ENCODE results near the gene BABAM2.
"Not testable (repeated sequence)": the region's sequence is repeated elsewhere in the genome, so short reads cannot be mapped to it uniquely, and the experiment has no call there.

Gene BABAM2

GRCh38 chr2:28224648-28225472 is 334.3 kb downstream of the BABAM2 start:
- DNase-seq: no peak

DNA sequence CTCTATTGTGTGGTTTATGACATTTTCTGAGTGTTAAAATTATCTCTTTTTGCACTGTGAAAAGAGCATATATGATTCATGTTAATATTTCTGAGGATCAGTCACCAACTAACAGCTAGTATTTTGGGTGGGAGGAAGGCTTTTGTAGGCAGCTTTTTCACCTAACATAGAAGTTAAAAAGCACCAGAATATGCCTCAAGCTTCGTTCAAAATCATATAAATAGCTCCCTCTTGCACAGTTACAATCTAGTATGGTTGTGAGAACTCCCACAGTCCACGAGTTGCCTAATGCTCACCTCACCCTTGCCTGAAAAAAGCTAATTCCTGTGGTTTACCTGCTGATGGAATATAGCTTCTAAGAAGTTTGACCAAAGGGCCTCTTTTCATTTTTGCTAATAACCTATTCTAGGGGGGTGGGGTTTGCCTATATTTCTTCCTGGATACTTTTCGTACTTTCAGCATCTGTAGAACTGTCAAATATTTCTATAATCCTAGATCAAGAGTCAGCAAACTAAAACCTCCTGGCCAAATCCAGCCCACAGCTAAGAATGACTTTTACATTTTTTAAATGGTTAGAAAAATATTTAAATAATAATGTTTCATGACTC is 335.0 kb downstream of the BABAM2 start:
- no peak for DNase-seq

GRCh38 chr2:28226558-28226957 is 336.0 kb downstream of the BABAM2 start:
- DNase-seq: no peak

DNA sequence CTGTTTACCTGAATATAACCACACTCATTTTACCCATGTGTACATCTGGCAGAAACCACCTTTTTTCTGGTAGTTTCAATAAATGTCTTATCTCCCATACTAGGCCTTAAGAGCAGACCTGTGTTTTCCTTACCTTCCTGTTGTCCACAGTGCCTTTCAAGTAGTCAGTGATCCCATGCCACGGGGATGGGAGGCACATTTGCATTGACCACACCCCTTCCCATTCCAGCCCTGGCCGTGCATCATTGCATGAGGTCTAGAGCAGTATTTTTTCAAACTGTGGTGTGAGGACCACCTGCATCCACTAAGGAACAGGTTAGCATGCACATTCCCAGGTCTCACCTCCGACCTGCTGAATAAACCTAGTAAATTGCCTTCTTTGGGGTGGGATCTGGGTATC is 337.0 kb downstream of the BABAM2 start:
- DNase-seq: no peak

DNA sequence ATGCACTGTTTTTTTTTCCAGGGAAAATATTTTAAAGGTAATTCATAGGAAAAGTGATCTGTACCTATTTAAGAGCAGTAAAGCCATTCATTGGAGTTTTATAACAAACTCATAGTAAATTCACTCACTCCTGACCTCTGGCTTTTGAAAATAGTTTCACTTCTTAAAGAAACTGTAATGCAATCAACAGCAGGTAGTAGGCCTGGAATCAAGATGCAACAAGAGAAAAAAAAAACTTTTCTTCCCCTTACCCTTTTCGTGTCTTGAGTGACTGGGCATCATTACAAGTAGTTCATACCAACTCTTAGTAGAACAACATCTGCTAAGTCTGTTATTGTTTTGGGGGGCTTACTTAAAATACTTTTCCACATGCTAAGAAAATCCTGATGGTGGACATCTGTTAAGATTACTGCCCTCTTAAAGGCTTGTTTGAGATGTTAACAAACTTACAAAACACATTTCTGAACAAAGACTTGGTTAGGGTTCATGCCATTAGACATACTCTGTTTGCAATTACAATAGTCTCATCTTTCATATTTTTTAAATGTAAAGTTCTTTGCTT is 338.0 kb downstream of the BABAM2 start:
- no peak for DNase-seq

GRCh38 chr2:28231110-28231631 is 340.6 kb downstream of the BABAM2 start:
- DNase-seq: no peak

DNA sequence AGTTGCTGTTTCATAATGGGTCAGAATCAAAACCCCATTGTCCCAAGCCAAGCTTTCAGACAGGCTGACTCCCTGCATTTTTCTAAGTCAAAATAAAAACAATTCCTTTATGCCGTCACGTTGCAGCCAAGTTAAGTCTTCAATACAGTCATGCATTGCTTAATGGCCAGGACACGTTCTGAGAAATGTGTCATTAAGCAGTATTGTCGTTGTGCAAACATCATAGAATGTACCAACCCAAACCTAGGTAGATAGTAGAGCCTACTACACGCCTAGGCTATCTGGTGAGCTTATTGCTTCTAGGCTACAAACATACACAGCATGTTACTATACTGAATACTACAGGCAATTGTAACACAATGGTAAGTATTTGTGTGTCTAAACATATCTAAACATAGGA is 341.8 kb downstream of the BABAM2 start:
- DNase-seq: no peak

- DNase-seq: no peak
Measured at GRCh38 chr2:28233164-28233676, 342.7 kb downstream of the BABAM2 start.

- no peak for DNase-seq
Measured at GRCh38 chr2:28234807-28235206, 344.3 kb downstream of the BABAM2 start.

DNA sequence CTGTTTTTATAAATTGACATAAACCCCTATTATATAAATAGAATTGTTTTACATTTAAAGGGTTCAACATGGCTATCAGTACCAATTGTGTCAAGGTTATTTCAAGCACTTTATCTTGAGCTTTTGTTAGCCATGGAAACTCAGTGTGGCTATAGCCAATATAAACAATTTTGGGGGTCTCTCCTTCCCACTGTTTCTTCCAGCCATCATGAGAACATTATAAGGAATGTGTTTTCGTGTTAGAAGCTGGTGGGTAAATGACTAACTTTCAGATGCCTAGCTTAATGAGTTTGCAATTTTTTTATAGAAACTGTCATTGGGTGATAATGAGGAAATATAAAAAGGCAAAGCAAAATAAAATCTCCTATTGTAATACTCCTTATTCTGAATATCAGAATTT is 348.7 kb downstream of the BABAM2 start:
- DNase-seq: no peak

DNA sequence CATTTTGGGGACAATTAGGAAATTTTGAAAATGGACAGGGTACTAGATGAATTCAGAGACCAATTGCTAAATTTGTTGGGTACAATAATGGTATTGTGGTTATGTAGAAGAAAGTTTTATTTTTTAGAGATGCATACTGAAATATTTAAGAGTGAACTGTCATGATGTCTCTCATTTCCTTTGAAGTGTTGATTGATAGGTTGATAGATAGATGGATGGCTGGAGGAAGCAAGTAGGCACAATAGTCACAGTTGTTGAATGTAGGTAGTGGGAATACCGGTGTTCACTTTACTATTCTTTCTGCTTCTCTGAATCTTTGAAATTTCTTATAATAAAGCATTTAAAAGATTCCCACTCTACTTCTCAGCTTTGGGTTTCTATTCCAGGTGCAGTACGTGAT is 350.4 kb downstream of the BABAM2 start:
- no peak for DNase-seq

DNA sequence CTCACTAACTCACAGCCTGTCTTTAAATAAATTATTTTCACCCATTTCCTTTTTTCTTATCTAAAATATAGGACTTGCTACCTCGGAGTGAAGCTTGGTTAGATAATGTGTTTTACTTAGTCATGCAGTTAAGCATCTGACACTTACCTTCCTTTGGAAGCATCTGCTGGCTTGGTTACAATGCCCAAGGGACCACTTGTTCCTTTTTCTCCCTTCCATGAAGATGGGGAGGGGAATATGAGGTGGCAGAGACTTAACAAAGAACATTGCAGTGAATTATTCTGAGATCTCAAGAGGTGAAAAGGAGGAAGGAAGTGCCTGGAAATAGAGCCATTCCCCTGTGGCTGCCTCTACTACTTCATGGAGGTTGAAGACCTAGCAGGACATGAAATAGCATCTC is 356.8 kb downstream of the BABAM2 start:
- DNase-seq: no peak

DNA sequence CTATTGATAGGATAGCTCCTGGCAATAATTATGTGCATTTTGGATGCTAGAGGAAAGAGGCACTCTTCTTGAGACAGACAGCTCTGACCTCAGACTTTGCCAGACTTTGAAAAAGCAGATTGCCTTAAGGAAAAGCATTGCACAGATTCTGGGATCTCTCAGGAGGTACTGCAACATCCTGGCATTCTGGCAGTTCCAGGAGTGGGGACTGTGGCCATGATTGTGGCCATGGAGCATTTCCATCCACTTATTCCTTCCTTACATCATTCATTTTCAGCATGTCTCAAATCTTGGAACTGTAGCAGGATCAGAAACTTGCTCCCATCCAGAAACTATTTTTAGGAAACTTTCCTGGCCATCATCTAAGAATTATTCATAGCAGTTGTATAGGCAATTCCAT is 357.2 kb downstream of the BABAM2 start:
- DNase-seq: no peak

DNA sequence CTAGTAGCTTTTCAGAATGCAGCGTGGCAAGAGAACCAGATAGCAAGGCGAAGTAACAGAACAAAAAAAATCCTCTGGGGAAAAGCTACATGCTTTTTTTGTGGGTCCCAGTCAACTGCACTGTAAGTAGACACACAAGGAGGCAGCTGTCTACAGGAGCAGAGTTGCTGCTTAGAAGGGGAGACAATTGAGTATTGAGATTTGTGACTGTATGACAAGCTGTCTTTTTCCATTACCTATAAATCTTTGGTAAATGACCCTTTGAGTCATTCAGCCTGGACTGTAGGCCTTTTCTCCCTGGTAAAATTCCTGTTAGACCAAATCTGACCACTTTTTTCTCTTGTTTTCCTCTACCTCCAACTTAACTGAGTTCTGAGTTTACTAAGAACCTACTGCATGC is 358.0 kb downstream of the BABAM2 start:
- DNase-seq: no peak

DNA sequence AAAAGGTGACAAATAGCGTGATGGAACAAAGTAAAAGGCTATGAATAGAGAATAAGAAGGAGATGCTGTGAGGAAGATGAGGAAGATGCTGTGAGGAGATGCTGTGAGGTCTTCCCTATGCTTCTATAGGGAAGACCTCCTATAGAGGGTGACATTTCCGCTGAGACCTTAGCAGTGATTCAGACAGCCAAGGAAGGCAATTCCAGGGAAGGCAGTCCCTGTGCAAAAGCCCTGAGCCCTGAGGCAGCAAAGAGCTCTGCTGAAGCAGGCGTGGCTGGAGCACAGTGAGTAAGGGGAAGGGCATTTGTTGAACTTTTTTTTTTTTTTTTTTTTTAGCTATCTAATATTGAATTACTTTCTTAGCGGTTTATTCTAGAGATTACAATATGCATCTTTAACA is 359.5 kb downstream of the BABAM2 start:
- DNase-seq: no peak

DNA sequence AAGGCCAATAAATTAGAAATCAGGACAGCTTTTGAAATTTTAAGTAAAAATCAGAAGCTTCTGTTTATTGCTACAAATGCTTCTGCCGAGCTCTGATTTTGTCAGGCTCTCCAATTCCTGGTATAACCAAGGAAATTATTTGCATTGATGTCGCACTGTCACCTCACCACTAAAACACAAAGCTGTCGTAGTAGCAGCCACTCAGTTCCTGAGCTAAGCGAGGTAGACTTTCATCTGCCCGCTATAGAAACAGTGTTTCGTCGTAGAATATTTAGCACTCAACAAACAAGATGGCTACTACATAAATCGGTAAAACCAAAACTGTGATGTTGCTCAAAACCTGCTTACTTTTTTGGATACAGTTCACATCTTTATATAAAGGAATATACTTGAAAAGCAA is 360.8 kb downstream of the BABAM2 start:
- DNase-seq: peak in 1 of 2 experiments; percentile 15

DNA sequence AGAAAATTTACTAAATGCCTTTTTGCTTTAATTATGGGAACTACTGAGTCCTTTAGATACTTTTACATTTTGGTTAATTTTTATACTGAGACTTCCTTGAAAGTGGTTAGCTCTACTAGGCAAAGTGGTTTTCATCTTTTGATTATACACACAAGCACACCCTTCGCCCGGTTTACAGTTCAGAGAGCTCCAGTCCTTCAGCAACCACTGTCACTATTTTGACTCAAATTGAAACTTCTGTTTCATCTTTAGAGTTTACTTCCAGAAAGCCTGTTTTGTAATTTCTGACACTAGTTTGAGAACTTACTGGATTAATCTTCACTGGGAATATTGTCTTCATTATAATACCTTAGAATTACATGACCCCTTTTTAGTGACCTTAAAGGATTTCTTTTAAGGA is 361.8 kb downstream of the BABAM2 start:
- peak; percentile 36 to 42 for DNase-seq

GRCh38 chr2:28253543-28253942 is 363.0 kb downstream of the BABAM2 start:
- no peak for DNase-seq

GRCh38 chr2:28255231-28255630 is 364.7 kb downstream of the BABAM2 start:
- not testable (repeated sequence) for DNase-seq

GRCh38 chr2:28257182-28257581 is 366.7 kb downstream of the BABAM2 start:
- no peak for DNase-seq

DNA sequence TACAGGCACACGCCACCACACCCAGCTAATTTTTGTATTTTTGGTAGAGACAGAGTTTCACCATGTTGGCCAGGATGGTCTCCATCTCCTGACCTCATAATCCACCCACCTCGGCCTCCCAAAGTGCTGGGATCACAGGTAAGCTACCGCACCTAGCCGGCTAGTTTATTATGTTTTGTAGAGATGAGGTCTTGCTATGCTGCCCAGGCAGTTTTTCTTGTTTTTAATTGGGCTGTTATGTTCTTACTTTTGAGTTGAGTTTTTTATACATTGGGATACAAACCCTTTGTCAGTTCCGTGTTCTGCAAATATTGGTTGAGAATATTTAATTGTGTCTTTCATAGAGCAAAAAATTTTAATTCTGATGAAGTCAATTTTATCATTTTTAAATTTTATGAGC is 368.7 kb downstream of the BABAM2 start:
- DNase-seq: not testable (repeated sequence)

GRCh38 chr2:28263690-28264089 is 373.2 kb downstream of the BABAM2 start:
- DNase-seq: no peak

DNA sequence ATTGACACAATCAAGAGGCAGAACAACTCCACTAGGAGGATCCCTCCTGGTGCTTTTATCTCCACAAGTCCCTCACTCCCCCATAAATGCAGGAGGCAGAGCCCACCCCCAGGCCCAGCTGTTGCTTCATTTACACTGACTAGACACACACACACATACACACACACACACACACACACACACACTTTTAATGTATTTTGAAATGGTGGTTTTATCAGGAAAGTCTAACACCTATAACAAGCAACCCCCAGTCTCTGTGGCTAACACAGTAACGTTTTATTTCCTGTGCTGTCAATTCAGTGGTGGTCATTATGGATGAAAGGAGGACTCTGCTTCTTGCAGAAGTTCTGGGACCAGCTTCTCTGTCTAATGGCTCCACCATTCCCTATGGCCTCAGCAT is 376.8 kb downstream of the BABAM2 start:
- DNase-seq: no peak

- no peak for DNase-seq
Measured at GRCh38 chr2:28268386-28268785, 377.9 kb downstream of the BABAM2 start.

All from activated CD4-positive, alpha-beta T cell treated with anti-CD3 and anti-CD28 coated beads, Interleukin-2, amount 50 U/mL, for 48 hours (primary cell).